ENCODE measurements around the gene DOK6.

DOK6 gene

DNA sequence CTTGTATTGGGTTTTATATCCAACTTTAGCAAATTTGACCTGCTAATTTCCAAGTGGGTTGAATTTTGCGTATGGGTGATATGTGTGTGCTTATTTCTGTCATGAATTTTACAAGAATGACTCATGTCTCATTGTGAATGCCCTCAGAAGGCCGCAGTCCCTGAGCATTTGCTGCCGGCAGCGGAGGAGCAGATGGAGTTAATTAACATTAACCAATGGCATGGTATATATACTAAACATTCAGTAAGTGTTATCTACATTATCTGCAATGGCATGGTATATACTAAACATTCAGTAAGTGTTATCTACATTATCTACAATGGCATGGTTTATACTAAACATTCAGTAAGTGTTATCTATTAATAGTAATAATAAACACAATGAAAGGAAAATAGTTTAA, 90.1 kb downstream of the DOK6 start:
- in situ Hi-C loops (cut with HindIII; ENCODE audit: low sequenced_read_pairs): no loop called here
- peak; percentile 13 for DNase-seq (ENCODE audit: low read depth)
- TF ChIP-seq CTCF (IDR thresholded peaks at IDR 0.05; ENCODE audit: low read depth, low read length, missing control alignments): no peak
- no peak overlapping the region for H3K4me3 ChIP-seq (ENCODE audit: low read depth, low read length)

DNA sequence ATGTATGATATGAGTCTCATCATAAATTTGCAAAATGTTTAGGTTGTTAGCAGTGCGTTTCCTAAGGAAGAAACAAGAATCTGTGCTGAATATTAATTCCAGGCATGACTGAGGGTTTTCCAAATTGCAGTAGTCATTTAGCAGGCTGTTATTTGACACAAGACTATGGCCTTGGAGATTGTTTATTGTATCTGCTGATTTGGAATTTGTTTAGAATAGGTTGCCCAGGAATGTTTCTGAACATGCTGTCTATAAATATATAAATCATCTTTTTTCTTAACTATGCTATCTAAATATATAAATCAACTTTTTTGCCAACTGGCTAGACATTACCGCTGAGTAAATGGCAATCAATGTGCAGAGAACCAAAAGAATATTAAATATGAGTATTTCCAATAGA, 90.9 kb downstream of the DOK6 start:
- in situ Hi-C loops (cut with HindIII; ENCODE audit: low sequenced_read_pairs): no loop called here
- no peak for DNase-seq (ENCODE audit: low read depth)
- no peak for TF ChIP-seq CTCF (IDR thresholded peaks at IDR 0.05; ENCODE audit: low read depth, low read length, missing control alignments)
- H3K4me3 ChIP-seq (ENCODE audit: low read depth, low read length): no peak overlapping the region

DNA sequence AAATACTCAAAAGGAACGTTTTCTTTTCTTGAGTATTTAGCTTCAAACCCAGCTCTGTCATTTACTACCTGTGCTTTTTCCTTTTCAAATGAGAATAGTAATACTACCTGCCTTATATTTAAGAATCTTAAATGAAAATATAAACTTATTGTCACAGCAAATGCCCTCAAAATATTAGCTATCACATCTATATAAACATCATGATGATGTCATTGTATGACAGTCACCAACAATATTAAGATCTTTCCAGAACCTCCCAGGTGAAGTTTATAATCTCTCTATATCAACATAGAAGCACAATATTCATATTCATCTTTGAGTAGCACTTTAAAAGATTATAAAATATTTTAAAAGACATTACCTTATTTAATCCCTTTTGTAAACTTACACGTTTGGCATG, 92.2 kb downstream of the DOK6 start:
- in situ Hi-C loops (cut with HindIII; ENCODE audit: low sequenced_read_pairs): no loop called here
- DNase-seq (ENCODE audit: low read depth): no peak
- H3K4me3 ChIP-seq (ENCODE audit: low read depth, low read length): no peak overlapping the region
- TF ChIP-seq CTCF (IDR thresholded peaks at IDR 0.05; ENCODE audit: low read depth, low read length, missing control alignments): no peak

- no peak for DNase-seq (ENCODE audit: low read depth)
- no peak for TF ChIP-seq CTCF (IDR thresholded peaks at IDR 0.05; ENCODE audit: low read depth, low read length, missing control alignments)
- in situ Hi-C loops (cut with HindIII; ENCODE audit: low sequenced_read_pairs): no loop called here
- no peak overlapping the region for H3K4me3 ChIP-seq (ENCODE audit: low read depth, low read length)
Observed at GRCh38 chr18:69494841-69495240, 94.2 kb downstream of the DOK6 start.

DNA sequence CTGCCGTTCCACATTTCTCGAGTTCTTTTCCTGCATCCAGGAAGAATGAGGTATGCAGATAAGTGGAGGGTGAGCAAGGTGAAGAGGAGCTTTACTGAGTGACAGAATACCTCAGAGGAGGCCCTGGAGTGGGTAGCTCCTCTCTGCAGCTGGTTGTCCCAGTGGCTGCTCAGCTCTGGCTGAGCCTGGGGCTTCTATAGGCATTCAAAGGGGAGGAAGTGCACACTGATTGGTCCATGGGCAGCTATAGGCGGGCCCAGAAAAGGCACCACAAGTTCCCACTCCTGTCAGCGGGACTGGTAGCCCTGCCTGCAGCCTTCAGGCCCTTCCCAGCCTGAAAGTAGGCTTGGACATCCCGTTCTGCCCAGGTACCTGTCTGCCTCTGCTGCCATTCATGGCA, 94.7 kb downstream of the DOK6 start:
- in situ Hi-C loops (cut with HindIII; ENCODE audit: low sequenced_read_pairs): no loop called here
- no peak for DNase-seq (ENCODE audit: low read depth)
- no peak overlapping the region for H3K4me3 ChIP-seq (ENCODE audit: low read depth, low read length)
- TF ChIP-seq CTCF (IDR thresholded peaks at IDR 0.05; ENCODE audit: low read depth, low read length, missing control alignments): no peak

DNA sequence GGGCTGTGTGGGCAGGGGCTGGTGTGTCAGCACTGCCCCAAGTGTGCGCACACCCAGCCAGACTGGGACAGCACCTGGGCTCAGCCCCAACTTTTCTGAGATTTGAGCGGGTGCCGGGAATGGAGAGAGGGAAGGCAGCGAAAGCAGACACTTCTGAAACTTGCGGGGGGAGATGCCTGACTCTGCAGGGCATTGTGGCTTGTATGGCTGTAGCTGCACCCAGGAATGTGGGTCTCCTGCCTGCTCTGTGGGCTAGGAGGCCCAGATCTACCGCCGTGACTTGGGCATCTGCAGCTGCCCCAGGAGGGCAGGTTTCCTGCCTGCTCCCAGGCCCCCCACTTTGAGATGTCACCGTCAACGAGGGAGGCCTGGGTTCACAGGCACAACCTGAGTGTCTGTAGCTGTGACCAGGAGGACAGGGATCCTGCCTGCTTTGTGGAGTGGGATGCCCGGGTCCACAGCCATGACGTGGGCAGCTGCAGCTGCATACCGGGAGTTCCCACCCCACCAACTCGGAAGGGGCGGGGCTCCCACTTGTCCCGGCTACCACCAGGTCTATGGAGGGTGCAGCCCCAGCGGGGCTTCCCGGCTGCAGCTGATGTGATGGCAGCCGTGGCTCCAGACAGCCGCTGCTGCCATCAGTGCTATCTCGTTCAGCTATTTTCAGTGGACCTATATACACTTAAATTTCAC, 95.3 kb downstream of the DOK6 start:
- in situ Hi-C loops (cut with HindIII; ENCODE audit: low sequenced_read_pairs): no loop called here
- DNase-seq (ENCODE audit: low read depth): no peak
- TF ChIP-seq CTCF (IDR thresholded peaks at IDR 0.05; ENCODE audit: low read depth, low read length, missing control alignments): no peak
- H3K4me3 ChIP-seq (ENCODE audit: low read depth, low read length): no peak overlapping the region
